Activated CD4-positive, CD25-positive, alpha-beta regulatory T cell (primary cell): ENCODE results near the gene ABCC12.
"Not testable (repeated sequence)": the region's sequence is repeated elsewhere in the genome, so short reads cannot be mapped to it uniquely, and the experiment has no call there.

Experiments used
- DNase-seq, 4 experiments: peaks; one replicate each; lab custom pipeline; 2025; lab: John Stamatoyannopoulos, UW

ABCC12 gene

DNA sequence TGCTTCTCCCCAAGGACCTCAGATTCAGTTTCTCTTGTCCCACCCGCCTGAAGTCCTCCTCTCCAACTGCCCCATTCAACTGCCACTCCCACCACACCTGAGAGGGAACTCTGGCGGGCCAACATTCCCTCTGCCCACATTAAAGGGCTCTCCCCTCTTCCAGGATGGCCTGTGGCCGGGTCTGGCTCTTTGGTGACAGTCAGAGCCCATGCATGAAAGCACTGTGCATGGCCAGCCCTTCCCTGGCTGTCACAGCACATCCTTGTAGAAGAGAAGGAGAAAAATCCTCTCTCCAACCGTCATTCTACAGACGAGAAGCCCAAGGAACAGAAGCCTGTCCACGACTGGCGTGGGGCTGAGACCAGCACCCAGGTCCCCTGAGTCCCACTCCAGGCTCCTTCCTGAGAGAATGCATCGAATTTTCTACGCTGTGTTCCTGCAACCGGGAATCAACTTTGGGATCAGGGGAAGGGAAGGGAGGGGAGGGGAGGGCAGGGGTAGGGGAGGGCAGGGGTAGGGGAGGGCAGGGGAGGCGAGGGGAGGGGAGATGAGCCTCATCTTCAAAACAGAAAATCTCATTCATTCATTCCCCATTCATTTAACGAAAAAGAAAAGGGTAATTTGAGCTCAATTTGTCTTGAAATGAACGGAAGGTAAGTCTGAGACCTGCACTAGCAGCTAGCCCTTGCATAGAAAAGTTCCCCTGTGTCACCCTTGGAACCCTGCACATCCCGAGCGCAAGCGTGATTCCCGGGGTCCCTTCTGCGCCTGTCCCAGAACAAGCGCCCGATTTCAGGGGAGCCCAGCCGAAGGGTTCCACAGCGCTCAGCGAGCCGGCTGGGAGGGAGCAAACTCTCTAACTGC lies at the start of gene ABCC12:
Gene ABCC12 (minus strand): TSS at position 68 of the 864 bp plus-strand sequence. CDS start 9,569 bp downstream, outside the sequence.
- DNase-seq: no peak

DNA sequence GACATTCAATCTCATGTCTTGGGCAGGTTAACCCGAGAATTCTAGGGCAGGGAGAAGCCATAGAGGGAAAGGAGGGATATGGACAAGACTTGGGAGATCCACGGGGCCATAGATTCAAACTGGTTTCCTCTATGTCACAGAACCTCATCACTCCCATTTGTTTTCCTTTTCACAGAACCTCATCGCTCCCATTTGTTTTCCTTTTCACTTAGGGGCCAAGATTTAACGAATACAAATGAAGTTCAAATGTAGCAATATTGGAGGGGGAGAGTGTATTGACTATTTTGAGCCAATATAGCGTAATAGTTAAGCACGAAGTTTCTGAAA lies 49.0 kb upstream of the ABCC12 start:
- DNase-seq: no peak

- no peak for DNase-seq
Observed at GRCh38 chr16:48203974-48204824, 48.4 kb upstream of the ABCC12 start.

- DNase-seq: no peak
Observed at GRCh38 chr16:48201515-48202201, 45.9 kb upstream of the ABCC12 start.

DNA sequence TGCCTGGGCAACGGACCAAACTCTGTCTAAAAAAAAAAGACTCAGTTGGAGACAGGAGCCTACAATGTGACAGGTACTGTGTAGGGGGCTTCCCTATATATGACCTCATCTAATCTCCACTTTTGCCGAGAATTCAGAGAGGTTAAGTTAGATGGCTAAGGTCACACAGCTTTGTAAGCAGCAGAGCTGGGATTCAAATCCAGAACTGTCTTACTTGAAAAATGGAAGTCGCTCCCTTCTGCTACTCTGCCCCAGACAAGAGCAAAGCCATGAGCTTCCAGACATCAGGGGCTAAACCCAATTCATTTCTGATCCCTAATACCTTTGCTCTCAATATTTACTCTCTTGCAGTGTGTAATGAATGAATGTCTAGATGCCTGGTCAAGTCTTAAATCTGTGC lies 41.5 kb upstream of the ABCC12 start:
- no peak for DNase-seq

GRCh38 chr16:48194828-48195556 lies 39.2 kb upstream of the ABCC12 start:
- no peak for DNase-seq

GRCh38 chr16:48193846-48194245 lies 38.1 kb upstream of the ABCC12 start:
- no peak for DNase-seq

GRCh38 chr16:48188449-48189102 lies 32.8 kb upstream of the ABCC12 start:
- no peak for DNase-seq

DNA sequence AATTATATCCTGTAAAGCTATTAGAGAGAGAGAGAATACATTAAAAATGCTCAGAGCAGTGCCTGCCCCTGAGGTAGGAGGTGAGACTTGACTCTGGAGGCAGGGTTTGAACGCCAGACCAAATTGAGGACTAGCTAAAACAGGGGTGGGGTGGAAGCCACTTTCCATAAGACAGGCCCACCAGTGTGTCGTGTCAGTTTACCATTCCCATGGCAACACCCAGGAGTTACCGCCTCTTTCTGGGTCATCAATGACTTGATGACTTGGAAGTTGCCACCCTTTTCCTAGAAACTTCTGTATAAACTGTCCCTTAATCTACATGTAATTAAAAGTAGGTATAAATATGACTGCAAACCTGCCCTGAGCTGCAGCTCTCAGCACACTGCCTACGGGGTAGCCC lies 32.0 kb upstream of the ABCC12 start:
- no peak for DNase-seq

DNA sequence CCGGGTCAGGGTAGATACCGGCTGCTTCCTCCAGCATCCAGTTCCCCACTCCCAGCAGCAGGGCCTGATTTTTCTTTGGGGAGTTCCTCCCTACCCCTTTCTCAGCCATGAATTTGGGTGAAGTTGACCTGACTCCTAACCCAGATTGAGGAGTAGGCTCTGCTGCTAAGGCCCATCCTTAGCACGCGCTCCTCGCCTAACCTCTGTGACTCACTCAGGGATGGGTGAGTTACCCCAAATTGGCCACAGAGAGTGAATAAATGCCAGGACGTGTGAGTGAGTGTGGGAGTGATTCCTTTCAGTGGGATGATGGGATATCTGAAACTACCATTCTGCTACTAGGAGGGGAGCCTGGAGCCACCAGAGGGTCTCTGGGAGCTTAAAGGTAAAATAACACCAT lies 28.9 kb upstream of the ABCC12 start:
- DNase-seq: no peak

GRCh38 chr16:48182979-48183537 lies 27.3 kb upstream of the ABCC12 start:
- DNase-seq: no peak

- DNase-seq: not testable (repeated sequence)
Observed at GRCh38 chr16:48181746-48182520, 26.1 kb upstream of the ABCC12 start.

DNA sequence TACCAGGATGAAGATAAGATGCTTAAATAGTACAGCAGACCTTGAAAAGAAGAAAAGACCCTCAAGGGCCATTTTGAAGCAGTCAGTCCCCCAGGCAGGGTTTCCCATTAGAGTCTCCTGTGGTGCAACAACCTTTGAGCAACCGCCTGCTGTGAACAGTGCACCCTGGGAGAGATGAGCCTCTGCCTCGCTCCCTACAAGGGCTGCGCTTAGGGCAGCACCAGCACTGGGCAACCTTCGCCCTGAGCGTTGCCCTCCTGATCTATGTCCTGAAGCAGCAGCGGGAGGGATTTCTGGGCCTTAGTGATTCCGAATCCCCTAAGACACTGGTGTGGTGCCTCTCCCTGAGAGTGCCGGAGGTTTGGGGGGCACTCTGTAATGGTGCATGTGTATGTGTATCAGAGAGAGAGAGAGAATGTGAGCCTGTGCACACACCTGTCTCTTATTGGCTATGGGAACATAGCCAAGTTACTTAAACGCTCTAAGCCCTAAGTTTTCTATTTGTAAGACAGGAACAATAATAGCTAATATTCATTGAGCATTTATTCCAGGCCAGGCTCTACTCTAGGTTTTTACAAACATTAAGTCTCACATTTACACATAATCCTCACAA lies 25.2 kb upstream of the ABCC12 start:
- no peak for DNase-seq

DNA sequence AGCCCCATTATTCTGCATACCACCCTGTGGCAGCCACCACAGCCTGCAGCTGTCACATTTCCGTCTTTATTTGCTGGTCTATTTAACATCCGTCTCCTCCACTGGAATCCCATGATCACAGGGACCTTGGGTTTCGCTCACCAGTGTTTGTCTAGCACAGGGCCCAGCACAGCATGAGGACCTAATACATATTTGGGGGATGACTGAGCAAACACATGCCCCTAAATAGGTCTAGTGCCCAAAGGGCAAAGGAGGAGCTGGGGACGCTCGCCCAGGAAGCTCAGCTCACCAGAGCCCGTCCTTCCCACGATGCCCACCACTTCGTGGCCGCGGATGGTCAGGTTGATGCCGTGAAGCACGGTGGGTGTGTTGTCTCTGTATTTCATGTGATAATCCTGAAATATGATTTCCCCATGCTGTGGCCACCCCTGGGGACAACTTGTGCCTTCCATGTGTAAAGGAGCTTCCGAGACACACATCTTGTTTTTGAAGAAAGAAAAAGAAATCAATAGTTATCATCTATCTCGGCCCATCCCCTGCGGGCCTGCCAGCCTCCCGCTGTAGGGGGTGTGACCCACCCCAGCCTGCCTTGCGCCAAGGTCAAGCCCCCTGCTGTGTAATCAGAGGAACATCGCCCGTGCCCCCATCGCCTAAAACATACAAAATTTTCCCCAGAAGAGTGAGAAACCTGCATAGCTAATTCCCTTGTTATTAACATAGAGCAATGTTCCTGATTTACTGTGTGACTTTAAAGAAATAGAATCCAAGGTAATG lies 21.0 kb upstream of the ABCC12 start:
- no peak for DNase-seq

DNA sequence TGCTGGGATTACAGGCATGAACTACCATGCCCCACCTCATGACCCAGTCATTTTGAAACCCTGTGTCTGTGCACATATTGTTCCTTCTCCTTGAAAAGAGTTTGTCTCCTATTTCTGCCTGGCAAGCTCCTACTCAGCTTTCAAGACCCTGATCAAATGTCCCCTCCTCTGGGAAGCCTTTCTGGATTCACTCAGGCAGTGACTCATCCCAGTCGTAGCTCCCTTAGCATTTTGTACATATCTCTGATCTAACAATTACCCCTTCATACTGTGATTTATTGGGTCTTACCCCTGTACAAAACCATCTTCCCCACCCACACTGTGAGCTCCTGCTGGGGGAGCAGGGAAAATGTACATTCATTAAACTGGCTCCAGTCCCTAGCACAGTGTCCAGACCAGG lies 18.1 kb upstream of the ABCC12 start:
- DNase-seq: no peak

DNA sequence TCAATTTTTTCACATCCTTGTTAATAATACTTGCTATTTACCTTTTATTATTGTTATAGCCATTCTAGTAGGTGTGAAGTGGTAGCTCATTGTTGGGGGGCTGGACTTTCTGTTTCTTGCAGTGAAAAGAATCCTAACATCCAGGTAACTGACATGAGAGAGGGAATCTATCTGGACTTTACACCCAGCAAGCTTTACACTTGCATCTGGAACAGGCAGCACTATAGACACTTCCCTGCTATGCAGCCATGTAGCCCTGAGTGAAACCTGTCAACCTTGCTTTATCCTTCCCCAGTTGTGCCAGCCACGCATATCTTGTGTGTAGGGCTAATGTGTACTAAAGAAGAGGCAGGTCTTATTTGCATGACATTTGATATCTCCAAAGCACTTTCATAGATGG lies 16.9 kb upstream of the ABCC12 start:
- DNase-seq: no peak

DNA sequence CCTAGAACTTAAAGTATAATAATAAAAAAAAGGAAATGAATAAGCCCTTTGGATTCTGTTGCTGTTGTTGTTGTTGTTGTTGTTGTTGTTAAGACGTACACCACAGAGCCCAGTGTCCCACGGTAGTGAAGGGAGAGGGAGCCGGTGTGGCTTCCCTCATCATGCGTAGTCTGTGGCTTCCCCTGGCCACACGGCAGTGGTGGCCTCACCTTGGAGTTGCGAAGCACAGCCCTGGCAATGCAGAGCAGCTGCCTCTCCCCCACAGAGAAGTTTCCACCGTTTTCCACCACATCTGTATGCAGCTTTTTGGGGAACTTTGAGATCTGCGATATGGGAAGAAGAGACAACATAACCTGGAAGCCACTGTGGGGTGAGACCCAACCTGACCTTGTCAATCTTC lies 14.1 kb upstream of the ABCC12 start:
- no peak for DNase-seq

- DNase-seq: no peak
Observed at GRCh38 chr16:48168075-48168474, 12.3 kb upstream of the ABCC12 start.

DNA sequence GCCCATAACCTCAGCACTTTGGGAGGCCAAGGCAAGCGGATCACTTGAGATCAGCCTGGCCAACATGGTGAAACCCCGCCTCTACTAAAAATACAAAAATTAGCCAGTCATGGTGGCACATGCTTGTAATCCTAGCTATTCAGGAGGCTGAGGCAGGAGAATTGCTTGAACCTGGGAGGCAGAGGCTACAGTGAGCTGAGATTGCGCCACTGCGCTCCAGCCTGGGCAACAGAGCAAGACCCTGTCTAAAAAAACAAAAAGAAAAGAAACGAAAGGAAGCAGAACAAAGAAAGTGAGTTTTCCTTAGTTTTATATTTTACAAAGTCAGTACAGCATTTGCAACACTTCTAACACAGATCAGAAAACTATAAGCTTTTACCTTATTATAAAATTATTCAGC lies 10.8 kb upstream of the ABCC12 start:
- not testable (repeated sequence) for DNase-seq
